ENCODE results near the gene SHOC1. TPM values are rescaled to one million over a fixed set of nuclear protein-coding genes. Genes with fewer than 3 reads are reported as not detected.

SHOC1 gene
- total RNA-seq, result 10 to 100 TPM in 1 of 2 donors, not detected in 1; 13.6 TPM

GRCh38 chr9:111794835-111795556 lies at the start of gene SHOC1:
SHOC1 (minus strand) TSS chr9:111794937; CDS start chr9:111791418, 3,519 bp downstream.
- intact Hi-C loops (cut with DNase I), result no loop called here
- no peak for TF ChIP-seq POLR2A (IDR thresholded peaks at IDR 0.05)
- TF ChIP-seq POLR2AphosphoS5 (IDR thresholded peaks at IDR 0.05), result no peak
- TF ChIP-seq, protein P1, sequence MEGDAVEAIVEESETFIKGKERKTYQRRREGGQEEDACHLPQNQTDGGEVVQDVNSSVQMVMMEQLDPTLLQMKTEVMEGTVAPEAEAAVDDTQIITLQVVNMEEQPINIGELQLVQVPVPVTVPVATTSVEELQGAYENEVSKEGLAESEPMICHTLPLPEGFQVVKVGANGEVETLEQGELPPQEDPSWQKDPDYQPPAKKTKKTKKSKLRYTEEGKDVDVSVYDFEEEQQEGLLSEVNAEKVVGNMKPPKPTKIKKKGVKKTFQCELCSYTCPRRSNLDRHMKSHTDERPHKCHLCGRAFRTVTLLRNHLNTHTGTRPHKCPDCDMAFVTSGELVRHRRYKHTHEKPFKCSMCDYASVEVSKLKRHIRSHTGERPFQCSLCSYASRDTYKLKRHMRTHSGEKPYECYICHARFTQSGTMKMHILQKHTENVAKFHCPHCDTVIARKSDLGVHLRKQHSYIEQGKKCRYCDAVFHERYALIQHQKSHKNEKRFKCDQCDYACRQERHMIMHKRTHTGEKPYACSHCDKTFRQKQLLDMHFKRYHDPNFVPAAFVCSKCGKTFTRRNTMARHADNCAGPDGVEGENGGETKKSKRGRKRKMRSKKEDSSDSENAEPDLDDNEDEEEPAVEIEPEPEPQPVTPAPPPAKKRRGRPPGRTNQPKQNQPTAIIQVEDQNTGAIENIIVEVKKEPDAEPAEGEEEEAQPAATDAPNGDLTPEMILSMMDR (IDR thresholded peaks at IDR 0.05), result no peak

DNA sequence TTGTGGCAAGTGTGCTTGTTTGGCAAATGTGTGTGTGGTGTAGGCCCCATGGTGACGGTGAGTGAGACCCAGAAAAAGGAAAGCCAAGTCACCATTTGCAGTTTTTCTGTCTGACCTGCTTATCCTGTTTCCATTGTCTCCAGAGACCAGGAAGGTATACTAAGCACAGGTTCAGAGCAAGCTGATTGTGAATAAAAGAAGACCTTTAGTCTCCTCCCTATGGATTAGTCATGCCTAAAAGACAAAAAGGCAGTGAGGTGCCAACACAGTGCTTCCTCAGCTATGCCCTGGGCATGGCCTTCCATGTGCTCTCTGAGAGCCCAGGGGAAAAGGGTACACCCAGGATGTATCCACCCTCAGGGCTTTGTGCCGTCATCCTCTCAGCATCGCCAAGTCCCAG lies 49.2 kb upstream of the SHOC1 start:
- Histone ChIP-seq H3K27me3 (replicated peaks; ENCODE audit: insufficient read depth) (no peaks in the 10 kb centered on the region), H3K9me3 (no peaks in the 10 kb centered on the region), H3K36me3 (no peaks in the 10 kb centered on the region), H3K4me3 (no peak overlapping the region), H3K4me1 (replicated peaks) (no peaks in the 10 kb centered on the region), H3K27ac (no peak overlapping the region)
- no peak for DNase-seq (ENCODE audit: low spot score)
- intact Hi-C loops (cut with DNase I), result no loop called here
- TF ChIP-seq, protein P1 (IDR thresholded peaks at IDR 0.05), result no peak
- TF ChIP-seq POLR2A (IDR thresholded peaks at IDR 0.05) (no peak), POLR2AphosphoS5 (IDR thresholded peaks at IDR 0.05) (no peak)
- WGBS, result 81% methylated on average over 3 of the region's 3 CpGs

More at GRCh38 chr9:111794835-111795556, at the start of gene SHOC1:
- DNase-seq (ENCODE audit: low spot score), result no peak
- no peaks in the 10 kb centered on the region for H3K27me3 ChIP-seq (replicated peaks; ENCODE audit: insufficient read depth)
- no peak within 1 kb of the TSS for H3K4me3 ChIP-seq
- 92% methylated on average over 29 of the region's 29 CpGs for WGBS
- no peaks in the 10 kb centered on the region for H3K9me3 ChIP-seq
- H3K27ac ChIP-seq, result no peak within 1 kb of the TSS
- no peaks in the 10 kb centered on the region for H3K4me1 ChIP-seq (replicated peaks)
- no peaks in the 10 kb centered on the region for H3K36me3 ChIP-seq

GRCh38 chr9:111842313-111842712 lies 47.6 kb upstream of the SHOC1 start:
- H3K9me3 ChIP-seq, result no peaks in the 10 kb centered on the region
- no peak for DNase-seq (ENCODE audit: low spot score)
- 88% methylated on average over 1 of the region's 1 CpG for WGBS
- intact Hi-C loops (cut with DNase I), result no loop called here
- H3K36me3 ChIP-seq, result no peaks in the 10 kb centered on the region
- H3K27me3 ChIP-seq (replicated peaks; ENCODE audit: insufficient read depth), result no peaks in the 10 kb centered on the region
- H3K27ac ChIP-seq, result no peak overlapping the region
- H3K4me3 ChIP-seq, result no peak overlapping the region
- TF ChIP-seq POLR2A (IDR thresholded peaks at IDR 0.05), result no peak
- no peak for TF ChIP-seq POLR2AphosphoS5 (IDR thresholded peaks at IDR 0.05)
- TF ChIP-seq, protein P1 (IDR thresholded peaks at IDR 0.05), result no peak
- no peaks in the 10 kb centered on the region for H3K4me1 ChIP-seq (replicated peaks)

GRCh38 chr9:111840442-111840841 lies 45.7 kb upstream of the SHOC1 start:
- H3K27ac ChIP-seq, result no peak overlapping the region
- H3K4me1 ChIP-seq (replicated peaks), result no peaks in the 10 kb centered on the region
- intact Hi-C loops (cut with DNase I), result no loop called here
- H3K36me3 ChIP-seq, result no peaks in the 10 kb centered on the region
- TF ChIP-seq POLR2A (IDR thresholded peaks at IDR 0.05) (no peak), POLR2AphosphoS5 (IDR thresholded peaks at IDR 0.05) (no peak)
- TF ChIP-seq, protein P1 (IDR thresholded peaks at IDR 0.05), result no peak
- no peak overlapping the region for H3K4me3 ChIP-seq
- no peaks in the 10 kb centered on the region for H3K27me3 ChIP-seq (replicated peaks; ENCODE audit: insufficient read depth)
- H3K9me3 ChIP-seq, result no peaks in the 10 kb centered on the region
- no peak for DNase-seq (ENCODE audit: low spot score)
- WGBS, result 53% methylated on average over 1 of the region's 1 CpG

GRCh38 chr9:111839987-111840386 lies 45.2 kb upstream of the SHOC1 start:
- H3K4me3 ChIP-seq, result no peak overlapping the region
- no peak overlapping the region for H3K27ac ChIP-seq
- intact Hi-C loops (cut with DNase I), result no loop called here
- no peaks in the 10 kb centered on the region for H3K27me3 ChIP-seq (replicated peaks; ENCODE audit: insufficient read depth)
- 70% methylated on average over 2 of the region's 2 CpGs for WGBS
- no peaks in the 10 kb centered on the region for H3K9me3 ChIP-seq
- no peaks in the 10 kb centered on the region for H3K36me3 ChIP-seq
- TF ChIP-seq, protein P1 (IDR thresholded peaks at IDR 0.05), result no peak
- TF ChIP-seq POLR2AphosphoS5 (IDR thresholded peaks at IDR 0.05) (no peak), POLR2A (IDR thresholded peaks at IDR 0.05) (no peak)
- no peaks in the 10 kb centered on the region for H3K4me1 ChIP-seq (replicated peaks)
- no peak for DNase-seq (ENCODE audit: low spot score)
